Thoracic aorta (tissue), 2 donors: ENCODE results near the gene UCKL1. TPM values are rescaled to one million over a fixed set of nuclear protein-coding genes. Genes with fewer than 3 reads are reported as not detected.
A peak's percentile ranks its signal among the peaks of the same experiment; 100 is the strongest.

Experiments
- ATAC-seq: fragments of 150-250 bp; one replicate; pipeline ENCODE4 v1.8.0; 2017; ENCODE audit warnings: low read depth; ENCODE audit not compliant: insufficient number of reproducible peaks, low FRiP score
- DNase-seq: peaks from one replicate; pipeline ENCODE4 v3.0.0-alpha.2; 2020; ENCODE audit warnings: low spot score
- H3K27ac ChIP-seq, 2 donors: fragments of 200-600 bp; sonication (generic); 1 replicate in 1 of 2; 2 replicates in 1 of 2; pipeline ENCODE4 v1.5.1; 2016; ENCODE audit warnings: mild to moderate bottlenecking in 2 of 2, moderate library complexity in 2 of 2
- H3K27me3 ChIP-seq: fragments of 200-600 bp; sonication (generic); replicated peaks from 2 replicates; pipeline ENCODE4 v1.6.0; 2016; ENCODE audit warnings: mild to moderate bottlenecking; ENCODE audit not compliant: insufficient read depth
- H3K36me3 ChIP-seq: fragments of 200-600 bp; sonication (generic); one replicate; pipeline ENCODE4 v1.5.1; 2016
- H3K4me1 ChIP-seq, 2 donors: fragments of 200-600 bp; sonication (generic); 1 replicate in 1 of 2; 2 replicates in 1 of 2; pipeline versions ENCODE4 v1.5.1 to v1.6.0; 2016; ENCODE audit warnings: low read depth in 2 of 2, mild to moderate bottlenecking in 1 of 2; ENCODE audit not compliant: control insufficient read depth in 1 of 2
- H3K4me3 ChIP-seq: fragments of 200-600 bp; sonication (generic); 2 replicates; pipeline ENCODE4 v1.5.1; 2016; ENCODE audit warnings: mild to moderate bottlenecking
- H3K9me3 ChIP-seq: fragments of 200-600 bp; sonication (generic); 2 replicates; pipeline ENCODE4 v1.5.1; 2016
- CTCF ChIP-seq: fragments of 200-600 bp; sonication (generic); IDR thresholded peaks from one replicate; pipeline ENCODE4 v1.5.1; 2019; ENCODE audit warnings: antibody characterized with exemption
- total RNA-seq, 2 donors: library from RNA; depleted of rRNA; stranded (reverse); fragments of >200 nt; gene quantifications; one replicate each; pipeline versions ENCODE4 v1.1.0 to v1.2.3, GENCODE V29; 2016

UCKL1 gene
- total RNA-seq, 2 donors from 2014 or later, result 27.3 to 40.5 TPM

- TF ChIP-seq CTCF, result no peak
- H3K27me3 ChIP-seq, result no peaks in the 10 kb centered on the region
- H3K4me3 ChIP-seq, result no peak overlapping the region
- peaks cover 17 to 30% of the 10 kb centered on the region in 2 donors for H3K4me1 ChIP-seq
- H3K9me3 ChIP-seq, result no peaks in the 10 kb centered on the region
- peaks cover 43% of the 10 kb centered on the region for H3K36me3 ChIP-seq
- ATAC-seq, result no peak
- DNase-seq, result no peak
- no peak overlapping the region for H3K27ac ChIP-seq
Measured at GRCh38 chr20:63945031-63945658, 11.1 kb downstream of the UCKL1 start.

- DNase-seq (no peak), ATAC-seq (no peak)
- H3K27ac ChIP-seq, result no peak overlapping the region
- H3K4me1 ChIP-seq, result peaks cover 11 to 21% of the 10 kb centered on the region in 2 donors
- peaks cover 46% of the 10 kb centered on the region for H3K36me3 ChIP-seq
- H3K27me3 ChIP-seq, result no peaks in the 10 kb centered on the region
- no peak overlapping the region for H3K4me3 ChIP-seq
- no peak for TF ChIP-seq CTCF
- no peaks in the 10 kb centered on the region for H3K9me3 ChIP-seq
Measured at GRCh38 chr20:63944078-63944941, 11.9 kb downstream of the UCKL1 start.

- peaks cover 46% of the 10 kb centered on the region for H3K36me3 ChIP-seq
- DNase-seq (no peak), ATAC-seq (no peak)
- no peaks in the 10 kb centered on the region for H3K9me3 ChIP-seq
- no peak overlapping the region for H3K4me3 ChIP-seq
- peaks cover 7 to 16% of the 10 kb centered on the region in 2 donors for H3K4me1 ChIP-seq
- TF ChIP-seq CTCF, result no peak
- H3K27ac ChIP-seq, result no peak overlapping the region
- no peaks in the 10 kb centered on the region for H3K27me3 ChIP-seq
Measured at GRCh38 chr20:63943808-63944077, 12.5 kb downstream of the UCKL1 start.

GRCh38 chr20:63942969-63943807 lies 13.0 kb downstream of the UCKL1 start:
- Histone ChIP-seq H3K27me3 (no peaks in the 10 kb centered on the region), H3K9me3 (no peaks in the 10 kb centered on the region), H3K4me1 (peaks cover 5 to 10% of the 10 kb centered on the region in 2 donors), H3K4me3 (no peak overlapping the region), H3K27ac (peak overlapping the region in 1 of 2 donors; percentile 12), H3K36me3 (peaks cover 46% of the 10 kb centered on the region)
- TF ChIP-seq CTCF, result no peak
- DNase-seq (no peak), ATAC-seq (no peak)
